Right lobe of liver (tissue), 4 donors: ENCODE measurements around the gene MC2R.

Source experiments
- CTCF ChIP-seq, 4 donors: fragments of 200-600 bp in 3 of 4; fragments of 450-650 bp in 1 of 4; IDR thresholded peaks; one replicate each; pipeline versions ENCODE4 v1.5.1 to v1.8.0; 2016 to 2022; ENCODE audit warnings: antibody characterized with exemption in 4 of 4, mild to moderate bottlenecking in 2 of 4
- POLR2A ChIP-seq: fragments of 450-650 bp; IDR thresholded peaks from one replicate; pipeline ENCODE4 v1.6.1; 2017; ENCODE audit warnings: antibody characterized with exemption, mild to moderate bottlenecking
- donor health status: DM: no; HTN: no; CAD: no.
- donor health status: DM: no; HTN: no; CAD: no.
- donor health status: DM: no; HTN: yes; CAD: no.

GRCh38 chr18:13893418-13893760, 21.9 kb downstream of the MC2R start:
- no peak for TF ChIP-seq CTCF (IDR thresholded peaks at IDR 0.05)
- no peak for TF ChIP-seq POLR2A
